ENCODE results near the gene RAB34.
"Not testable (repeated sequence)": the region's sequence is repeated elsewhere in the genome, so short reads cannot be mapped to it uniquely, and the experiment has no call there.

The RAB34 gene

DNA sequence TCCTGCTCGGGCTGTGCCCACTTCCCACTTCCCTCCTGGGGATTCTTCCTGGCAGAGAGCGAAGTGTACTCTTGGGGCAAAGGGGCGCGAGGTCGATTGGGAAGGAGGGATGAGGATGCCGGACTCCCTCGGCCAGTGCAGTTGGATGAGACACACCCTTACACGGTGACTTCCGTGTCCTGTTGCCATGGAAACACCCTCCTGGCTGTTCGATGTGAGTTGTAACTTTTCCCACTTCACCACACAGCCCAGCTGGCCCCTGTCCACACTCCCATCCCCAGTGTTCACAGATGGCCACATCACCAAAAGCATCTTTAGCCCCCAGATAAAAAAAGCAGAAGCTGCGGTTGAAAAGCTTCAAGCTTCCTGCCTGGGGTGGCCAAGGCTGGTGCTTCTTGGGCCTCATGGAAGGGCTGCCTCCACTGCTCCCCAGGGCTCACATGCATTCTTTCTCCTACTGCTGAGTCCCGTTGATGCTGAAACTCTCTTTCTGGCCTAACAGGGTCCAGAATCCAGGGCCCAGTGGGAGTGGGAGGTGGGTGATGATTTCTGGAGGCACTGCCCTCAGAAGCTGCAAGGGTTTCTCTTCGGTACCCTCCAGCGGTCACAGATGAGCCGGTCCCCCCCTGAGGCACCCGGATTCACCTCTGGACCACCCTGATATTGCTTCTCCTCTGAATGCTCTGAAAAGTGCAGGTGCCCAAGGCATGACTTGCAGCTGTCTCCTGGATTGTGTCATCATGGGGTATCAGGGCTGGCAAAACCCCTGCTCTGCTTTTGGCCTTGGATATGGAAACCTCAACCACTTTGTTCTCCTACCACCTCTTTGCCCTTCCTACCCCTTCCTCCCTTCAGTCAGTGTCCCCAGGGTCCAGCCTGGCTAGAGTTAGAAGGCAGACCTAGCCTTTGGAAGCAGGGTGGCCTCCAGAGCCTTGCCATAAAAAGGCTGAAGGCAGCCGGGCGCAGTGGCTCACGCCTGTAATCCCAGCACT, 24.0 kb upstream of the RAB34 start:
- no peak overlapping the region for H3K4me3 ChIP-seq (ENCODE audit: low read depth, low read length)
- DNase-seq (ENCODE audit: low read depth, low spot score) = no peak
- TF ChIP-seq, protein P1, sequence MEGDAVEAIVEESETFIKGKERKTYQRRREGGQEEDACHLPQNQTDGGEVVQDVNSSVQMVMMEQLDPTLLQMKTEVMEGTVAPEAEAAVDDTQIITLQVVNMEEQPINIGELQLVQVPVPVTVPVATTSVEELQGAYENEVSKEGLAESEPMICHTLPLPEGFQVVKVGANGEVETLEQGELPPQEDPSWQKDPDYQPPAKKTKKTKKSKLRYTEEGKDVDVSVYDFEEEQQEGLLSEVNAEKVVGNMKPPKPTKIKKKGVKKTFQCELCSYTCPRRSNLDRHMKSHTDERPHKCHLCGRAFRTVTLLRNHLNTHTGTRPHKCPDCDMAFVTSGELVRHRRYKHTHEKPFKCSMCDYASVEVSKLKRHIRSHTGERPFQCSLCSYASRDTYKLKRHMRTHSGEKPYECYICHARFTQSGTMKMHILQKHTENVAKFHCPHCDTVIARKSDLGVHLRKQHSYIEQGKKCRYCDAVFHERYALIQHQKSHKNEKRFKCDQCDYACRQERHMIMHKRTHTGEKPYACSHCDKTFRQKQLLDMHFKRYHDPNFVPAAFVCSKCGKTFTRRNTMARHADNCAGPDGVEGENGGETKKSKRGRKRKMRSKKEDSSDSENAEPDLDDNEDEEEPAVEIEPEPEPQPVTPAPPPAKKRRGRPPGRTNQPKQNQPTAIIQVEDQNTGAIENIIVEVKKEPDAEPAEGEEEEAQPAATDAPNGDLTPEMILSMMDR (IDR thresholded peaks at IDR 0.05; ENCODE audit: low read depth, low read length) = no peak
- in situ Hi-C loops (cut with HindIII; ENCODE audit: low sequenced_read_pairs) = no loop called here

DNA sequence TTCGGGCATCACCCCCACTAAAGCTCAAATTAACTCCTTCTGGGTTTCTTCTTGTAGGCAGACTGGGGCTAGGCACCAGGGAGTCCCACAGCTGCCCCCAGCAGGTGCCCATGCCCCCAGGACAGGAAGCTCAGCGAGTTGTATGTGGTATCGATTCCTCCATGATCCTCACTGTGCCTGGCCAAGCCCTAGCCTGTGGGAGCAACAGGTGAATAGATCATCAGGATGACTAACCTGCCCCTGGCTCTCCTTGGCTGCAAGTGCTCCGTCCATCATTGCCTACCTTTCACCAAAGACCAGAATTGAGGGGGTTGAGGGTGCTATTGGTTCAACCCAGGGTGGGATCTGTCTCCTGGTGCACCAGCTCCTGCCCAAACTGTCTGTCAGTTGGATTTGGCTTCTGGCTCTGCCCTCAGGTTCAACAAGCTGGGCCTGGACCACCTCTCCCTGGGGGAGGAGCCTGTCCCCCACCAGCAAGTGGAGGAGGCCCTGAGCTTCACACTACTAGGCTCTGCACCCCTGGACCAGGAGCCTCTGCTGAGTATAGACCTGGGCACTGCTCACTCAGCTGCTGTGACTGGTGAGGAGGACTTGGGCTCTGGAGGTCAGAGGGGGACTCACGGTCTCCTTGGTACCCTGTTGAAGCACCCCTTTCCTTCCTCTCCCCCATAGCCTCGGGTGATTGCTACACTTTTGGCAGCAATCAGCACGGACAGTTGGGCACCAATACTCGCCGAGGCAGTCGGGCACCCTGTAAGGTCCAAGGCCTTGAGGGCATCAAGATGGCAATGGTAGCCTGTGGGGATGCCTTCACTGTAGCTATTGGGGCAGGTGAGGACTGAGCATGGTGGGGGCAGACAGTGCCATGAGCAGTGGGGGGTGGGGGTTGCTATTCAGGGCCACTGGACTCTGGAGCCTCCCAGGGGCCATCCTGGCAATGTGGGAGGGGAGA, 23.0 kb upstream of the RAB34 start:
- H3K4me3 ChIP-seq (ENCODE audit: low read depth, low read length) = no peak overlapping the region
- TF ChIP-seq, protein P1 (IDR thresholded peaks at IDR 0.05; ENCODE audit: low read depth, low read length) = no peak
- no peak for DNase-seq (ENCODE audit: low read depth, low spot score)
- in situ Hi-C loops (cut with HindIII; ENCODE audit: low sequenced_read_pairs) = no loop called here

GRCh38 chr17:28738680-28739384, 21.2 kb upstream of the RAB34 start:
- no peak overlapping the region for H3K4me3 ChIP-seq (ENCODE audit: low read depth, low read length)
- TF ChIP-seq, protein P1 (IDR thresholded peaks at IDR 0.05; ENCODE audit: low read depth, low read length) = no peak
- in situ Hi-C loops (cut with HindIII; ENCODE audit: low sequenced_read_pairs) = no loop called here
- no peak for DNase-seq (ENCODE audit: low read depth, low spot score)

DNA sequence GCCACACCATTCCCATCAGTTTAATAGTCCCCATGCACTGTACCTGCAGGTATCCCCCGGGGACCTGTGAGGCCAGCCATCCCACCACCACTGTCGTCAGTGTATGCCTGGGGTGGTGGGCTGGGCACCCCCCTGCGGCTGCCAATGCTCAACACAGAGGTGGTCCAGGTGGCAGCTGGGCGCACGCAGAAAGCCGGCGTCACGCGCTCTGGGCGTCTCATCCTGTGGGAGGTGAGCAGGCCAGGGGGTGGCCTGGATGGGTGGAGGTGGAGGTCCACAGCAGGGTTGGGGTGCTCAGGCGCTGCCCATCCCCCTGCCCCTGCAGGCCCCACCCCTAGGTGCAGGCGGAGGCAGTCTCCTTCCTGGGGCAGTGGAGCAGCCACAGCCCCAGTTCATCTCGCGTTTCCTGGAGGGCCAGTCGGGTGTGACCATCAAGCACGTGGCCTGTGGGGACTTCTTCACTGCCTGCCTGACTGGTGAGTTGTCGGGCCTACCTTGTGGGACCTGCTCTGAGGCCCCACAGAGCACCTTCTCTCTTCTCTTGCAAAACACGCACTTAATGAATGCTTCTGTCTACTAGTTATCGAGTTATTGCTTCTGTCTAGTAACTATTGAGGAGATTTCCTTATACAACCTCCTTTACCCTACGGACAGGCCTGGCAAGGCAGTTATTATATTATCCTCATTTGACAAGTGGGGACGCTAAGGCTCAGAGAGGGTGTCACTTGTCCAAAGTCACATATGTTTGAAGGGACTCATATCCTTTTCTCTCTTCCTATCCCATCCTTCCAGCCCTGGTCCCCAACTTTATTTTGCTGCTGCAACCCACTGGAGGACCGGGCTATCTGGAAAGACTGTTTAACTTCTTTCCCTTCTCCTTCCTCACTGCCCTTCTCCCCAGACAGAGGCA, 20.4 kb upstream of the RAB34 start:
- in situ Hi-C loops (cut with HindIII; ENCODE audit: low sequenced_read_pairs) = no loop called here
- TF ChIP-seq, protein P1 (IDR thresholded peaks at IDR 0.05; ENCODE audit: low read depth, low read length) = no peak
- H3K4me3 ChIP-seq (ENCODE audit: low read depth, low read length) = no peak overlapping the region
- no peak for DNase-seq (ENCODE audit: low read depth, low spot score)

DNA sequence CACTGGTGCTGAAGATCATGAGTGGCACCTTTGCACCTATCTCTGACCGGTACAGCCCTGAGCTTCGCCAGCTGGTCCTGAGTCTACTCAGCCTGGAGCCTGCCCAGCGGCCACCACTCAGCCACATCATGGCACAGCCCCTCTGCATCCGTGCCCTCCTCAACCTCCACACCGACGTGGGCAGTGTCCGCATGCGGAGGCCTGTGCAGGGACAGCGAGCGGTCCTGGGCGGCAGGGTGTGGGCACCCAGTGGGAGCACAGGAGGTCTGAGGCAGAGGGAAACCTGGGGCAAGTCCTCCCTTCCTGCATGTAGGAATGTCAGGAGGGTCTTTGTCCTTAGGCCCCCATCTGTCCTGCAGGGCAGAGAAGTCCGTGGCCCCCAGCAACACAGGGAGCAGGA, 19.6 kb upstream of the RAB34 start:
- no peak overlapping the region for H3K4me3 ChIP-seq (ENCODE audit: low read depth, low read length)
- in situ Hi-C loops (cut with HindIII; ENCODE audit: low sequenced_read_pairs) = no loop called here
- no peak for DNase-seq (ENCODE audit: low read depth, low spot score)
- TF ChIP-seq, protein P1 (IDR thresholded peaks at IDR 0.05; ENCODE audit: low read depth, low read length) = no peak

- H3K4me3 ChIP-seq (ENCODE audit: low read depth, low read length); in situ Hi-C loops (cut with HindIII; ENCODE audit: low sequenced_read_pairs); DNase-seq (ENCODE audit: low read depth, low spot score): not testable (repeated sequence)
Measured at GRCh38 chr17:28735913-28736769, 18.5 kb upstream of the RAB34 start.

Data from astrocyte of the spinal cord (primary cell).